Endothelial cell of umbilical vein (primary cell): ENCODE data around the gene UTS2R. TPM values are rescaled to one million over a fixed set of nuclear protein-coding genes. Genes with fewer than 3 reads are reported as not detected.

Experiments
- BruUV-seq: library from RNA; stranded (reverse); fragments of 400-500 nt; replicated peaks from 2 replicates; lab custom pipeline; 2021; lab: Mats Ljungman, UMichigan
- CTCF ChIA-PET: fragments of 300-600, 350-600 bp; sonication (Branson Sonifier 250); formaldehyde crosslinking; loops from one replicate; lab custom pipeline; 2021; ENCODE audit warnings: antibody characterized with exemption, inconsistent platforms; lab: Charles Lee
- POLR2A ChIA-PET: fragments of 300-600, 350-600 bp; sonication (Branson Sonifier 250); formaldehyde crosslinking; loops from one replicate; lab custom pipeline; 2021; ENCODE audit warnings: antibody characterized with exemption, inconsistent platforms; lab: Charles Lee
- DNase-seq: peaks from one replicate; pipeline ENCODE4 v3.0.0-alpha.2; 2011; ENCODE audit warnings: low read depth, low spot score
- FAIRE-seq: peaks from 2 replicates; lab custom pipeline; 2011; peaks lifted over from hg19 to GRCh38; lab: Jason Lieb, UNC
- H2AFZ ChIP-seq: 2 replicates; pipeline ENCODE4 v1.6.0; 2012; ENCODE audit warnings: low read depth, low read length, control low read depth, inconsistent platforms
- H3K27ac ChIP-seq: 2 replicates; pipeline ENCODE4 v1.5.1; 2011; ENCODE audit warnings: low read depth, mild to moderate bottlenecking, control low read depth, low read length, moderate library complexity; ENCODE audit not compliant: insufficient read depth
- H3K27me3 ChIP-seq, 2 experiments: 2 replicates each; pipeline versions ENCODE4 v1.6.0 to v1.6.1; 2011; ENCODE audit warnings: low read length in 2 of 2, mixed read lengths in 1 of 2; ENCODE audit not compliant: control insufficient read depth in 2 of 2, insufficient read depth in 2 of 2
- H3K36me3 ChIP-seq, 2 experiments: 2 replicates in 1 of 2; 3 replicates in 1 of 2; pipeline ENCODE4 v1.5.1; 2011; ENCODE audit warnings: low read length in 2 of 2, mild to moderate bottlenecking in 1 of 2, moderate library complexity in 1 of 2; ENCODE audit not compliant: control insufficient read depth in 2 of 2, insufficient read depth in 2 of 2; ENCODE audit errors: extremely low read depth in 1 of 2
- H3K4me1 ChIP-seq: 3 replicates; pipeline ENCODE4 v1.5.1; 2011; ENCODE audit warnings: mild to moderate bottlenecking, low read length; ENCODE audit not compliant: control insufficient read depth, insufficient read depth; ENCODE audit errors: extremely low read depth
- H3K4me2 ChIP-seq: 2 replicates; pipeline ENCODE4 v1.6.1; 2011; ENCODE audit warnings: low read length, control low read depth, mixed read lengths; ENCODE audit not compliant: insufficient read depth
- H3K4me3 ChIP-seq, 3 experiments: fragments of 200-600 bp in 1 of 3; sonication (generic), shearing (Covaris generic) in 1 of 3; replicated peaks in 1 of 3; 2 replicates each; pipeline ENCODE4 v1.5.1; 2011 to 2016; ENCODE audit warnings: control low read depth in 3 of 3, low read length in 3 of 3, mild to moderate bottlenecking in 2 of 3, inconsistent platforms in 1 of 3, low read depth in 1 of 3, moderate library complexity in 1 of 3; ENCODE audit not compliant: insufficient read depth in 1 of 3
- H3K79me2 ChIP-seq: 2 replicates; pipeline ENCODE4 v1.6.0; 2012; ENCODE audit warnings: low read length, inconsistent platforms; ENCODE audit not compliant: control insufficient read depth, insufficient read depth
- H3K9ac ChIP-seq: replicated peaks from 2 replicates; pipeline ENCODE3; 2011; ENCODE audit warnings: low read length, control low read depth; ENCODE audit not compliant: insufficient read depth; ENCODE audit errors: extremely low read depth
- H3K9me1 ChIP-seq: replicated peaks from 3 replicates; pipeline ENCODE4 v1.6.0; 2011; ENCODE audit warnings: mild to moderate bottlenecking, low read length; ENCODE audit not compliant: control insufficient read depth, insufficient read depth; ENCODE audit errors: extremely low read depth
- H3K9me3 ChIP-seq: replicated peaks from 2 replicates; pipeline ENCODE4 v1.5.1; 2012; ENCODE audit warnings: low read length, inconsistent platforms; ENCODE audit not compliant: control insufficient read depth, insufficient read depth
- H4K20me1 ChIP-seq: replicated peaks from 2 replicates; pipeline ENCODE3; 2011; ENCODE audit warnings: mild to moderate bottlenecking, low read length; ENCODE audit not compliant: control insufficient read depth, insufficient read depth; ENCODE audit errors: extremely low read depth
- CTCF ChIP-seq, 2 donors: IDR thresholded peaks; 1 replicate in 1 of 2; 2 replicates in 1 of 2; pipeline ENCODE4 v1.5.1; 2011; ENCODE audit warnings: low read length in 2 of 2, mild to moderate bottlenecking in 2 of 2, moderate library complexity in 2 of 2, control low read depth in 1 of 2, inconsistent platforms in 1 of 2, low read depth in 1 of 2; ENCODE audit not compliant: insufficient read depth in 1 of 2; ENCODE audit errors: extremely low read depth in 1 of 2
- EZH2 ChIP-seq: IDR thresholded peaks from 2 replicates; pipeline ENCODE4 v1.6.1; 2012; ENCODE audit warnings: borderline replicate concordance, low read depth, mild to moderate bottlenecking, moderate library complexity, low read length, inconsistent platforms; ENCODE audit not compliant: severe bottlenecking
- FOS ChIP-seq: IDR thresholded peaks from 2 replicates; pipeline ENCODE4 v1.6.1; 2011; ENCODE audit warnings: mild to moderate bottlenecking, low read length, moderate library complexity, borderline replicate concordance; ENCODE audit not compliant: insufficient read depth
- GATA2 ChIP-seq: IDR thresholded peaks from 2 replicates; pipeline ENCODE4 v1.7.0; 2011; ENCODE audit warnings: low read depth, mild to moderate bottlenecking, moderate library complexity, mixed read lengths, low read length; ENCODE audit not compliant: insufficient read length, insufficient read depth
- JUN ChIP-seq: IDR thresholded peaks from 2 replicates; pipeline ENCODE4 v1.6.1; 2011; ENCODE audit warnings: borderline replicate concordance, low read depth; ENCODE audit not compliant: insufficient read length, insufficient read depth
- MAX ChIP-seq: IDR thresholded peaks from 2 replicates; pipeline ENCODE4 v1.6.1; 2011; ENCODE audit not compliant: insufficient read depth, insufficient read length
- MYC ChIP-seq: IDR thresholded peaks from one replicate; pipeline ENCODE4 v1.6.1; 2011; ENCODE audit warnings: mild to moderate bottlenecking, low read depth, low read length
- POLR2A ChIP-seq: IDR thresholded peaks from 2 replicates; pipeline ENCODE4 v1.6.1; 2012; ENCODE audit warnings: low read depth, mild to moderate bottlenecking, control low read depth, low read length
- POLR2AphosphoS5 ChIP-seq: IDR thresholded peaks from 2 replicates; pipeline ENCODE4 v1.6.1; 2012; ENCODE audit warnings: low read depth, mild to moderate bottlenecking, control low read depth, low read length, moderate library complexity; ENCODE audit not compliant: insufficient read depth
- dilution Hi-C: fragments of 300-500 bp; cut with MboI; formaldehyde crosslinking; loops from one replicate; pipeline ENCODE4 v1.15.0; 2019; ENCODE audit warnings: low sequenced_read_pairs; ENCODE audit not compliant: extremely low pct_ligation_motif_present
- intact Hi-C: fragments of 100-400 bp; cut with micrococcal nuclease; formaldehyde crosslinking; loops from one replicate; pipeline ENCODE4 v1.10.0; 2022
- polyA plus RNA-seq, 4 experiments: library from polyadenylated mRNA; depleted of rRNA in 3 of 4; stranded (reverse) in 3 of 4; unstranded in 1 of 4; fragments of >200 nt; gene quantifications; 2 replicates each; pipeline versions ENCODE4 v1.2.1 to v1.2.3, GENCODE V29; 2011 to 2012; ENCODE audit warnings: missing spikeins in 1 of 4
- total RNA-seq: library from RNA; stranded (reverse); gene quantifications from 2 replicates; pipeline ENCODE4 v1.2.3, GENCODE V29; 2021

UTS2R gene
- total and polyA plus RNA-seq, 2 donors (not counting 3 experiments of a cell fraction or from before 2014, with no cell fraction given): not detected

DNA sequence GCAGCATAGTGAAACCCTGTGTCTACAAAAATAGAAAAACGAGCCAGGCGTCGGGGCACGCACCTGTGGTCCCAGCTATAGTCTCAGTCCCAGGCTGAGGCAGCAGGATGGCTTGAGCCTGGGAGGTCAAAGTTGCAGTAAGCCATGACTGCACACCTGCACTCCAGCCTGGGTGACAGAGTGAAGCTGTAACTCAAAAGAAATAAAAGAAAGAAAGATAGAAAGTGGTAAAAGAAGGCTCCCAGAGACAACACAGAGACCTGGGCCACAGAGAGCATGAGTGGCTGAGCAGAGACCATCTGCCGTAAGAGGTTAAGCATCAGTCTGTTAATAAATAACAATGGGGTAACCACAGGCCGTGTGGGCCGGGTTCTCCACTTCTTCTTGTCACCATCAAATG lies 31.3 kb downstream of the UTS2R start:
- BruUV-seq: no TSS peak
- H3K4me2 ChIP-seq: no peak overlapping the region
- H3K27ac ChIP-seq: no peak overlapping the region
- H4K20me1 ChIP-seq: no peaks in the 10 kb centered on the region
- H3K9me1 ChIP-seq: no peaks in the 10 kb centered on the region
- dilution Hi-C loops (no loop called here), intact Hi-C loops (no loop called here)
- no peak for FAIRE-seq
- no peaks in the 10 kb centered on the region for H3K4me1 ChIP-seq
- CTCF ChIA-PET: no interaction called here
- no peaks in the 10 kb centered on the region for H3K36me3 ChIP-seq
- no peak for DNase-seq
- no peak overlapping the region for H3K4me3 ChIP-seq
- TF ChIP-seq POLR2AphosphoS5 (no peak), EZH2 (no peak), CTCF (IDR thresholded peaks at IDR 0.05; ENCODE audit: extremely low read depth in 1 of 2, insufficient read depth in 1 of 2, low read depth in 1 of 2, low read length in 2 of 2) (no peak), MAX (no peak), POLR2A (no peak), GATA2 (no peak), JUN (no peak), MYC (no peak), FOS (no peak)
- POLR2A ChIA-PET: no interaction called here
- H3K9ac ChIP-seq: no peak overlapping the region
- H3K27me3 ChIP-seq: no peaks in the 10 kb centered on the region
- no peaks in the 10 kb centered on the region for H3K9me3 ChIP-seq
- H2AFZ ChIP-seq: no peak overlapping the region
- H3K79me2 ChIP-seq: no peaks in the 10 kb centered on the region
